AG20443 (cell line): ENCODE data around the gene STIP1.

Source experiments
- DNase-seq: peaks from one replicate; pipeline ENCODE4 v3.0.0; 2012; ENCODE audit warnings: low spot score, mixed read lengths

The STIP1 gene

GRCh38 chr11:64223001-64223651 lies 37.2 kb downstream of the STIP1 start:
- no peak for DNase-seq

GRCh38 chr11:64224151-64224890 lies 38.4 kb downstream of the STIP1 start:
- DNase-seq = no peak

GRCh38 chr11:64224891-64225607 lies 39.1 kb downstream of the STIP1 start:
- no peak for DNase-seq

GRCh38 chr11:64225608-64226506 lies 39.9 kb downstream of the STIP1 start, which contains the start of the genes NUDT22 and TRPT1:
NUDT22 (plus strand) TSS chr11:64226274; CDS start chr11:64226653, 379 bp downstream.
TRPT1 (minus strand) TSS chr11:64226186; CDS start chr11:64225860, 326 bp downstream.
- peak; percentile 94 for DNase-seq

- peak; percentile 32 for DNase-seq
Observed at GRCh38 chr11:64226507-64227051, 40.6 kb downstream of the STIP1 start.

GRCh38 chr11:64227405-64227956 lies 41.5 kb downstream of the STIP1 start:
- no peak for DNase-seq

GRCh38 chr11:64229090-64229743 lies 43.2 kb downstream of the STIP1 start:
- DNase-seq = no peak

GRCh38 chr11:64229744-64230170 lies 43.8 kb downstream of the STIP1 start:
- no peak for DNase-seq

- DNase-seq = peak; percentile 77
Observed at GRCh38 chr11:64230171-64230984, 44.4 kb downstream of the STIP1 start, which contains the start of gene DNAJC4. DNAJC4 (plus strand) TSS chr11:64230548; CDS start chr11:64230855, 307 bp downstream.

- no peak for DNase-seq
Observed at GRCh38 chr11:64230985-64231365, 45.0 kb downstream of the STIP1 start.

- DNase-seq = no peak
Observed at GRCh38 chr11:64231546-64231945, 45.6 kb downstream of the STIP1 start.

GRCh38 chr11:64232182-64232966 lies 46.4 kb downstream of the STIP1 start:
- no peak for DNase-seq

GRCh38 chr11:64232967-64233315 lies 47.0 kb downstream of the STIP1 start:
- no peak for DNase-seq

GRCh38 chr11:64233913-64234586 lies 48.1 kb downstream of the STIP1 start, which contains the start of gene VEGFB:
VEGFB (plus strand) TSS chr11:64234584; CDS start chr11:64234834, 250 bp downstream.
- peak; percentile 83 for DNase-seq

GRCh38 chr11:64234647-64235379 lies 48.8 kb downstream of the STIP1 start:
- DNase-seq = peak; percentile 54

- no peak for DNase-seq
Observed at GRCh38 chr11:64235437-64236161, 49.6 kb downstream of the STIP1 start.

- DNase-seq = no peak
Observed at GRCh38 chr11:64237484-64237951, 51.5 kb downstream of the STIP1 start.
